Ovary (tissue), 9 donors: Measurements from ENCODE around the gene APBA3. TPM values are rescaled to one million over a fixed set of nuclear protein-coding genes. Genes with fewer than 3 reads are reported as not detected.

ENCODE experiments used
- DNase-seq, 5 donors: peaks; one replicate each; pipeline ENCODE4 v3.0.0-alpha.2; 2019 to 2020
- H3K27ac ChIP-seq, 2 donors: fragments of 200-600 bp; one replicate each; pipeline versions ENCODE4 v1.5.1 to v1.8.0; 2019 to 2022
- H3K27me3 ChIP-seq: fragments of 200-600 bp; one replicate; pipeline ENCODE4 v1.8.0; 2022
- H3K36me3 ChIP-seq: fragments of 200-600 bp; sonication (generic); one replicate; pipeline ENCODE4 v1.5.1; 2019
- H3K4me1 ChIP-seq: one replicate; pipeline ENCODE4 v1.8.1; 2013; ENCODE audit warnings: mild to moderate bottlenecking, moderate library complexity; ENCODE audit not compliant: insufficient read depth
- H3K4me3 ChIP-seq: fragments of 200-600 bp; sonication (generic); one replicate; pipeline ENCODE4 v1.5.1; 2017
- H3K9me3 ChIP-seq, 2 donors: fragments of 200-600 bp in 1 of 2; sonication (generic) in 1 of 2; one replicate each; pipeline versions ENCODE4 v1.5.1 to v1.8.1; 2013 to 2019; ENCODE audit warnings: mild to moderate bottlenecking in 1 of 2, moderate library complexity in 1 of 2
- CTCF ChIP-seq, 3 donors: fragments of 450-650 bp in 2 of 3; fragments of 200-600 bp in 1 of 3; IDR thresholded peaks; one replicate each; pipeline versions ENCODE4 v1.5.1 to v1.8.0; 2016 to 2022; ENCODE audit warnings: antibody characterized with exemption in 3 of 3, mild to moderate bottlenecking in 1 of 3
- EP300 ChIP-seq: sonication (generic); formaldehyde crosslinking; IDR thresholded peaks from one replicate; pipeline ENCODE4 v1.6.1; 2017; ENCODE audit warnings: antibody characterized with exemption
- POLR2A ChIP-seq: fragments of 450-650 bp; IDR thresholded peaks from one replicate; pipeline ENCODE4 v1.6.1; 2017; ENCODE audit warnings: antibody characterized with exemption, mild to moderate bottlenecking, moderate library complexity
- WGBS, 3 donors: extraction: QIAGEN DNeasy Blood & Tissue Kit in 1 of 3; methylation state at CpG; one replicate each; pipeline versions ENCODE4 v1.1.5 to v1.1.7; 2013 to 2017; 5-methylcytosine and 5-hydroxymethylcytosine counted together
- intact Hi-C, 4 donors: fragments of 100-400 bp; cut with DNase I; formaldehyde crosslinking; loops; one replicate each; pipeline versions ENCODE4 v1.11.0 to v1.15.1; 2022 to 2023
- polyA plus RNA-seq, 2 donors: library from polyadenylated mRNA; stranded (reverse); fragments of 200-250 nt in 1 of 2; fragments of 350-450 nt in 1 of 2; fragmentation: Illumina TruSeq in 1 of 2; extraction: RNeasy Lipid Tissue Mini Kit (QIAGEN cat#74804) in 1 of 2; gene quantifications; one replicate each; pipeline ENCODE4 v1.2.3, GENCODE V29; 2013 to 2014
- total RNA-seq, 7 donors: library from RNA; depleted of rRNA in 2 of 7; stranded (reverse); fragments of >200 nt in 2 of 7; fragmentation: NEBNext Ultra II Directional in 3 of 7; extraction: Animal tissue kit (Norgen Biotek cat#: 25700) in 3 of 7; gene quantifications; one replicate each; pipeline versions ENCODE4 v1.1.0 to v1.2.4, GENCODE V29; 2016 to 2023
- donor health status: DM: no; HTN: no; CAD: no; lungs with moderate emphysema.
- donor health status: DM: no; HTN: no; CAD: no.
- donor health status: Bipolar disorder and iron deficiency.
- donor health status: DM: yes; HTN: yes; CAD: no.
- donor health status: DM: no; HTN: no; CAD: no.
- donor health status: DM: yes; HTN: yes; CAD: no.

The APBA3 gene
- total and polyA plus RNA-seq, 9 donors = 0.88 to 25.4 (median 20.2) TPM

- H3K27ac ChIP-seq = no peak overlapping the region
- H3K9me3 ChIP-seq = peaks cover 0 to 3% of the 10 kb centered on the region in 2 donors
- H3K27me3 ChIP-seq = no peaks in the 10 kb centered on the region
- 27 to 36% (median 33%) methylated on average over 20 to 21 of the region's 21 CpGs for WGBS, 3 donors
- peaks cover 1% of the 10 kb centered on the region for H3K4me1 ChIP-seq
- no peaks in the 10 kb centered on the region for H3K36me3 ChIP-seq
- no peak overlapping the region for H3K4me3 ChIP-seq
- TF ChIP-seq CTCF (IDR thresholded peaks at IDR 0.05) (no peak), EP300 (no peak), POLR2A (no peak)
- no peak for DNase-seq
- intact Hi-C loops = no loop called here
These were observed 39.5 kb upstream of the APBA3 start for GRCh38 chr19:3800996-3801395.

GRCh38 chr19:3798137-3798536 lies 36.6 kb upstream of the APBA3 start:
- TF ChIP-seq EP300 (no peak), POLR2A (no peak), CTCF (IDR thresholded peaks at IDR 0.05) (no peak)
- 66 to 71% (median 71%) methylated on average over 6 of the region's 6 CpGs for WGBS, 3 donors
- intact Hi-C loops = no loop called here
- Histone ChIP-seq H3K36me3 (no peaks in the 10 kb centered on the region), H3K4me1 (peaks cover 1% of the 10 kb centered on the region), H3K27me3 (no peaks in the 10 kb centered on the region), H3K4me3 (no peak overlapping the region), H3K9me3 (peaks cover 0 to 3% of the 10 kb centered on the region in 2 donors), H3K27ac (no peak overlapping the region)
- DNase-seq = no peak

GRCh38 chr19:3796358-3796757 lies 34.9 kb upstream of the APBA3 start:
- DNase-seq = no peak
- intact Hi-C loops = no loop called here
- Histone ChIP-seq H3K27ac (no peak overlapping the region), H3K4me3 (no peak overlapping the region), H3K27me3 (no peaks in the 10 kb centered on the region), H3K9me3 (peaks cover 0 to 3% of the 10 kb centered on the region in 2 donors), H3K36me3 (no peaks in the 10 kb centered on the region), H3K4me1 (no peaks in the 10 kb centered on the region)
- TF ChIP-seq CTCF (IDR thresholded peaks at IDR 0.05) = no peak
- TF ChIP-seq EP300 = no peak
- TF ChIP-seq POLR2A = no peak
- WGBS, 3 donors = 89 to 95% (median 95%) methylated on average over 2 of the region's 2 CpGs

- WGBS, 3 donors = 92 to 96% (median 95%) methylated on average over 3 of the region's 3 CpGs
- peaks cover 0 to 3% of the 10 kb centered on the region in 2 donors for H3K9me3 ChIP-seq
- no peak for DNase-seq
- no peaks in the 10 kb centered on the region for H3K4me1 ChIP-seq
- TF ChIP-seq CTCF (IDR thresholded peaks at IDR 0.05) (no peak), POLR2A (no peak), EP300 (no peak)
- H3K36me3 ChIP-seq = no peaks in the 10 kb centered on the region
- H3K27me3 ChIP-seq = no peaks in the 10 kb centered on the region
- H3K27ac ChIP-seq = no peak overlapping the region
- no peak overlapping the region for H3K4me3 ChIP-seq
- intact Hi-C loops = no loop called here
These were observed 32.3 kb upstream of the APBA3 start for GRCh38 chr19:3793799-3794198.
